HEK293 (cell line): ENCODE measurements around the gene ZFP62.

ENCODE experiments used
- CTCF ChIA-PET: fragments of 350-600 bp; formaldehyde crosslinking; extraction: SDS; loops from one replicate; lab custom pipeline; 2021; ENCODE audit warnings: antibody characterized with exemption; lab: Yijun Ruan, JAX
- POLR2A ChIA-PET: fragments of 300-600 bp; formaldehyde crosslinking; extraction: SDS; loops from one replicate; lab custom pipeline; 2020; ENCODE audit warnings: antibody characterized with exemption, inconsistent platforms; lab: Yijun Ruan, JAX
- H3K27ac ChIP-seq: fragments of 200-500 bp; sonication (Bioruptor generic); 2 replicates; pipeline ENCODE4 v1.5.1; 2014; ENCODE audit warnings: low read depth, low read length, control low read depth, inconsistent platforms; ENCODE audit errors: extremely low read depth
- H3K36me3 ChIP-seq, 2 experiments: fragments of 200-500 bp in 1 of 2; sonication (Bioruptor generic) in 1 of 2; 1 replicate in 1 of 2; 2 replicates in 1 of 2; pipeline ENCODE4 v1.5.1; 2014 to 2017; ENCODE audit warnings: inconsistent platforms in 2 of 2, low read length in 2 of 2; ENCODE audit not compliant: control insufficient read depth in 2 of 2, insufficient read depth in 1 of 2
- H3K4me1 ChIP-seq: fragments of 200-500 bp; sonication (Bioruptor generic); 2 replicates; pipeline ENCODE4 v1.5.1; 2014; ENCODE audit warnings: mild to moderate bottlenecking, low read length, inconsistent platforms; ENCODE audit not compliant: control insufficient read depth, insufficient read depth
- H3K4me3 ChIP-seq: 2 replicates; pipeline ENCODE4 v1.5.1; 2011; ENCODE audit warnings: low read depth, mild to moderate bottlenecking, control low read depth, low read length, moderate library complexity
- H3K9me3 ChIP-seq: fragments of 200-500 bp; sonication (Bioruptor generic); 2 replicates; pipeline ENCODE4 v1.5.1; 2014; ENCODE audit warnings: low read depth, low read length, inconsistent platforms; ENCODE audit not compliant: control insufficient read depth, insufficient read depth
- ATF2 ChIP-seq: fragments of 450-650 bp; formaldehyde crosslinking; IDR thresholded peaks from 2 replicates; pipeline ENCODE4 v1.5.1; 2016; ENCODE audit warnings: missing biosample characterization, missing genetic modification characterization, low read depth
- GLI4 ChIP-seq: fragments of 450-650 bp; formaldehyde crosslinking; IDR thresholded peaks from 2 replicates; pipeline ENCODE4 v1.5.1; 2016; ENCODE audit warnings: missing biosample characterization, missing genetic modification characterization
- HIC1 ChIP-seq: fragments of 450-650 bp; formaldehyde crosslinking; IDR thresholded peaks from 2 replicates; pipeline ENCODE4 v1.5.1; 2016; ENCODE audit warnings: missing biosample characterization, missing genetic modification characterization
- HOXD13 ChIP-seq: sonication (generic); formaldehyde crosslinking; IDR thresholded peaks from 2 replicates; pipeline ENCODE4 v1.8.0; 2022; ENCODE audit warnings: missing genetic modification reagents, borderline replicate concordance
- SP3 ChIP-seq: fragments of 450-650 bp; formaldehyde crosslinking; IDR thresholded peaks from 2 replicates; pipeline ENCODE4 v1.5.1; 2016; ENCODE audit warnings: missing biosample characterization, missing genetic modification characterization
- SP7 ChIP-seq: fragments of 450-650 bp; formaldehyde crosslinking; IDR thresholded peaks from 2 replicates; pipeline ENCODE4 v1.5.1; 2016; ENCODE audit warnings: missing biosample characterization, missing genetic modification characterization
- WT1 ChIP-seq: fragments of 450-650 bp; formaldehyde crosslinking; IDR thresholded peaks from 2 replicates; pipeline ENCODE4 v1.5.1; 2016; ENCODE audit warnings: missing biosample characterization, missing genetic modification characterization
- ZBTB26 ChIP-seq: fragments of 450-650 bp; formaldehyde crosslinking; optimal IDR thresholded peaks from 2 replicates; pipeline ENCODE3; 2016; ENCODE audit warnings: missing biosample characterization, mild to moderate bottlenecking, missing genetic modification characterization
- ZNF529 ChIP-seq: fragments of 450-650 bp; formaldehyde crosslinking; IDR thresholded peaks from 2 replicates; pipeline ENCODE4 v1.5.1; 2017; ENCODE audit warnings: missing genetic modification characterization, missing biosample characterization; ENCODE audit not compliant: insufficient replicate concordance
- ZNF626 ChIP-seq: fragments of 450-650 bp; sonication (Bioruptor Pico); formaldehyde crosslinking; IDR thresholded peaks from 2 replicates; pipeline ENCODE4 v1.5.1; 2018; ENCODE audit warnings: missing biosample characterization, missing genetic modification characterization, inconsistent platforms
- ZNF660 ChIP-seq: fragments of 450-650 bp; IDR thresholded peaks from 2 replicates; pipeline ENCODE4 v1.5.1; 2018; ENCODE audit warnings: missing biosample characterization, mild to moderate bottlenecking, missing genetic modification characterization
- ZNF747 ChIP-seq: fragments of 450-650 bp; formaldehyde crosslinking; IDR thresholded peaks from 2 replicates; pipeline ENCODE4 v1.5.1; 2016; ENCODE audit warnings: missing biosample characterization, missing genetic modification characterization
- ZNF791 ChIP-seq: fragments of 450-650 bp; formaldehyde crosslinking; IDR thresholded peaks from 2 replicates; pipeline ENCODE4 v1.5.1; 2016; ENCODE audit warnings: missing biosample characterization, missing genetic modification characterization
- TF ChIP-seq, protein P1 (sequence below): fragments of 450-650 bp; formaldehyde crosslinking; IDR thresholded peaks from 2 replicates; pipeline ENCODE4 v1.5.1; 2016; ENCODE audit warnings: missing biosample characterization, missing genetic modification characterization

ZFP62 gene

GRCh38 chr5:180832638-180833068 lies 28.4 kb downstream of the ZFP62 start:
- no peak overlapping the region for H3K4me3 ChIP-seq
- ChIA-PET POLR2A (no interaction called here), CTCF (interaction anchor here (0.6 to 0.9 kb wide), 3 partner anchors 14 to 35 kb away, joined by 3 read pairs; no protein-coding TSS in a partner anchor)
- TF ChIP-seq ZNF529 (tag by site-specific recombination), result no peak
- TF ChIP-seq ATF2, result no peak
- no peak for TF ChIP-seq ZNF660
- no peak for TF ChIP-seq SP7
- TF ChIP-seq SP3 (tag by site-specific recombination), result no peak
- no peak for TF ChIP-seq ZNF747
- no peak for TF ChIP-seq ZBTB26 (tag by site-specific recombination)
- TF ChIP-seq, protein P1, sequence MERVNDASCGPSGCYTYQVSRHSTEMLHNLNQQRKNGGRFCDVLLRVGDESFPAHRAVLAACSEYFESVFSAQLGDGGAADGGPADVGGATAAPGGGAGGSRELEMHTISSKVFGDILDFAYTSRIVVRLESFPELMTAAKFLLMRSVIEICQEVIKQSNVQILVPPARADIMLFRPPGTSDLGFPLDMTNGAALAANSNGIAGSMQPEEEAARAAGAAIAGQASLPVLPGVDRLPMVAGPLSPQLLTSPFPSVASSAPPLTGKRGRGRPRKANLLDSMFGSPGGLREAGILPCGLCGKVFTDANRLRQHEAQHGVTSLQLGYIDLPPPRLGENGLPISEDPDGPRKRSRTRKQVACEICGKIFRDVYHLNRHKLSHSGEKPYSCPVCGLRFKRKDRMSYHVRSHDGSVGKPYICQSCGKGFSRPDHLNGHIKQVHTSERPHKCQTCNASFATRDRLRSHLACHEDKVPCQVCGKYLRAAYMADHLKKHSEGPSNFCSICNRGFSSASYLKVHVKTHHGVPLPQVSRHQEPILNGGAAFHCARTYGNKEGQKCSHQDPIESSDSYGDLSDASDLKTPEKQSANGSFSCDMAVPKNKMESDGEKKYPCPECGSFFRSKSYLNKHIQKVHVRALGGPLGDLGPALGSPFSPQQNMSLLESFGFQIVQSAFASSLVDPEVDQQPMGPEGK, result no peak
- no peak for TF ChIP-seq WT1
- TF ChIP-seq GLI4 (tag by site-specific recombination), result no peak
- no peak for TF ChIP-seq ZNF626 (tag by site-specific recombination)
- no peak for TF ChIP-seq HIC1 (tag by site-specific recombination)
- no peak for TF ChIP-seq HOXD13
- H3K27ac ChIP-seq, result no peak overlapping the region
- no peaks in the 10 kb centered on the region for H3K9me3 ChIP-seq
- no peaks in the 10 kb centered on the region for H3K4me1 ChIP-seq
- H3K36me3 ChIP-seq, result no peaks in the 10 kb centered on the region

- Histone ChIP-seq H3K4me1 (no peaks in the 10 kb centered on the region), H3K4me3 (peak overlapping the region; percentile 17), H3K36me3 (no peaks in the 10 kb centered on the region), H3K27ac (peak overlapping the region; percentile 68; the same call in 1 of the 2 replicates), H3K9me3 (no peaks in the 10 kb centered on the region)
- POLR2A ChIA-PET, result interaction anchor here (0.7 kb wide), 1 partner anchor 1165 kb away, joined by 3 read pairs; no protein-coding TSS in a partner anchor
- no peak for TF ChIP-seq ZNF791 (tag by site-specific recombination)
- CTCF ChIA-PET, result interaction anchor here (0.9 kb wide), 1 partner anchor 37 kb away, joined by 4 read pairs; no protein-coding TSS in a partner anchor
These were observed 29.7 kb downstream of the ZFP62 start for GRCh38 chr5:180831139-180832093.
